ENCODE results near the gene CCL20. TPM values are rescaled to one million over a fixed set of nuclear protein-coding genes. Genes with fewer than 3 reads are reported as not detected.
A peak's percentile ranks its signal among the peaks of the same experiment; 100 is the strongest.

CCL20 gene
- total and polyA plus RNA-seq, 2 of the 13 experiments (the other 11 are each of a cell fraction or from before 2014, with no cell fraction given) = 223 to 903 TPM

- no peak for FAIRE-seq
- no peak overlapping the region for H3K4me2 ChIP-seq (ENCODE audit: low read depth, low read length)
- in situ Hi-C loops (cut with HindIII; ENCODE audit: extremely low pct_ligation_motif_present, low pct_unique_long_range_greater_than_20kb) = no loop called here
- no peaks in the 10 kb centered on the region; a peak in 1 of 5 replicates for H3K27me3 ChIP-seq (ENCODE audit: control insufficient read depth in 1 of 2, insufficient read depth in 2 of 2, low read length in 2 of 2)
- BruUV-seq (replicated peaks) = no TSS peak
- H3K36me3 ChIP-seq (replicated peaks in 1 of 2; ENCODE audit: control insufficient read depth in 1 of 2, insufficient read depth in 2 of 2, low read length in 2 of 2) = no peaks in the 10 kb centered on the region
- ChIA-PET CTCF (ENCODE audit: low intra/inter-chr PET ratio, low total read pairs) (no interaction called here), POLR2A (no interaction called here)
- no peaks in the 10 kb centered on the region for H4K20me1 ChIP-seq (ENCODE audit: insufficient read depth, low read length)
- no peak overlapping the region for H3K4me3 ChIP-seq (replicated peaks in 1 of 3; ENCODE audit: insufficient read depth in 1 of 3, low read depth in 2 of 3, low read length in 3 of 3)
- peaks cover 3% of the 10 kb centered on the region for H3K79me2 ChIP-seq (ENCODE audit: insufficient read depth, low read length)
- TF ChIP-seq ZFP1 (CRISPR knock-in tag; IDR thresholded peaks at IDR 0.05) (no peak), ONECUT2 (CRISPR knock-in tag; IDR thresholded peaks at IDR 0.05) (no peak), HIC2 (CRISPR knock-in tag; IDR thresholded peaks at IDR 0.05; ENCODE audit: low read depth) (no peak), SMC3 (IDR thresholded peaks at IDR 0.05; ENCODE audit: low read length) (no peak), ZNF251 (CRISPR knock-in tag; IDR thresholded peaks at IDR 0.05) (no peak), JARID2 (CRISPR knock-in tag; IDR thresholded peaks at IDR 0.05; ENCODE audit: insufficient replicate concordance) (no peak), TEAD2 (CRISPR knock-in tag; IDR thresholded peaks at IDR 0.05) (no peak), MAFK (conservative IDR thresholded peaks at IDR 0.05 in 1 of 2, IDR thresholded peaks at IDR 0.05 in 1 of 2; ENCODE audit: low read length in 2 of 2) (peak; percentile 83 to 89), THYN1 (CRISPR knock-in tag; IDR thresholded peaks at IDR 0.05; ENCODE audit: borderline replicate concordance, low read depth) (no peak), GZF1 (CRISPR knock-in tag; IDR thresholded peaks at IDR 0.05) (no peak), ZNF775 (CRISPR knock-in tag; IDR thresholded peaks at IDR 0.05; ENCODE audit: borderline replicate concordance) (no peak), ZNF644 (CRISPR knock-in tag; IDR thresholded peaks at IDR 0.05; ENCODE audit: low read depth) (no peak), KDM5A (IDR thresholded peaks at IDR 0.05; ENCODE audit: borderline replicate concordance, low read length) (no peak), SRSF1 (optimal IDR thresholded peaks at IDR 0.05; ENCODE audit: low read depth, low read length) (no peak), MAFF (IDR thresholded peaks at IDR 0.05; ENCODE audit: low read depth, low read length) (peak; percentile 83), ZBTB26 (CRISPR knock-in tag; IDR thresholded peaks at IDR 0.05; ENCODE audit: borderline replicate concordance) (no peak), ZNF616 (CRISPR knock-in tag; IDR thresholded peaks at IDR 0.05; ENCODE audit: low read depth) (no peak), HOMEZ (CRISPR knock-in tag; IDR thresholded peaks at IDR 0.05; ENCODE audit: low read depth) (no peak), ZNF7 (CRISPR knock-in tag; IDR thresholded peaks at IDR 0.05) (peak; percentile 48; the same call in 1 of the 2 replicates), ZKSCAN5 (CRISPR knock-in tag; IDR thresholded peaks at IDR 0.05) (no peak), MIXL1 (CRISPR knock-in tag; IDR thresholded peaks at IDR 0.05) (no peak)
- H3K27ac ChIP-seq (ENCODE audit: extremely low read length, insufficient read depth, low read length) = no peak overlapping the region
- H3K4me1 ChIP-seq (ENCODE audit: insufficient read depth, low read length) = peaks cover 32% of the 10 kb centered on the region
- no peak for ATAC-seq
- no peaks in the 10 kb centered on the region for H3K9me3 ChIP-seq (ENCODE audit: low read length)
- WGBS (ENCODE audit: low lambda C conversion rate) = 90% methylated on average over 1 of the region's 1 CpG
- DNase-seq (ENCODE audit: low spot score) = no peak
- no peak overlapping the region for H3K9ac ChIP-seq (ENCODE audit: insufficient read depth, low read depth, low read length)
- intact Hi-C loops (cut with micrococcal nuclease; ENCODE audit: unreplicated experiment) = no loop called here
- H2AFZ ChIP-seq (ENCODE audit: low read length) = no peak overlapping the region
Observed at GRCh38 chr2:227808936-227809335, 4.7 kb upstream of the CCL20 start.
